ENCODE results near the gene DLL4. TPM values are rescaled to one million over a fixed set of nuclear protein-coding genes. Genes with fewer than 3 reads are reported as not detected.
A peak's percentile ranks its signal among the peaks of the same experiment; 100 is the strongest.

DLL4 gene
- total RNA-seq, 4 donors from 2014 or later: 4.2 to 11.2 (median 7.1) TPM

DNA sequence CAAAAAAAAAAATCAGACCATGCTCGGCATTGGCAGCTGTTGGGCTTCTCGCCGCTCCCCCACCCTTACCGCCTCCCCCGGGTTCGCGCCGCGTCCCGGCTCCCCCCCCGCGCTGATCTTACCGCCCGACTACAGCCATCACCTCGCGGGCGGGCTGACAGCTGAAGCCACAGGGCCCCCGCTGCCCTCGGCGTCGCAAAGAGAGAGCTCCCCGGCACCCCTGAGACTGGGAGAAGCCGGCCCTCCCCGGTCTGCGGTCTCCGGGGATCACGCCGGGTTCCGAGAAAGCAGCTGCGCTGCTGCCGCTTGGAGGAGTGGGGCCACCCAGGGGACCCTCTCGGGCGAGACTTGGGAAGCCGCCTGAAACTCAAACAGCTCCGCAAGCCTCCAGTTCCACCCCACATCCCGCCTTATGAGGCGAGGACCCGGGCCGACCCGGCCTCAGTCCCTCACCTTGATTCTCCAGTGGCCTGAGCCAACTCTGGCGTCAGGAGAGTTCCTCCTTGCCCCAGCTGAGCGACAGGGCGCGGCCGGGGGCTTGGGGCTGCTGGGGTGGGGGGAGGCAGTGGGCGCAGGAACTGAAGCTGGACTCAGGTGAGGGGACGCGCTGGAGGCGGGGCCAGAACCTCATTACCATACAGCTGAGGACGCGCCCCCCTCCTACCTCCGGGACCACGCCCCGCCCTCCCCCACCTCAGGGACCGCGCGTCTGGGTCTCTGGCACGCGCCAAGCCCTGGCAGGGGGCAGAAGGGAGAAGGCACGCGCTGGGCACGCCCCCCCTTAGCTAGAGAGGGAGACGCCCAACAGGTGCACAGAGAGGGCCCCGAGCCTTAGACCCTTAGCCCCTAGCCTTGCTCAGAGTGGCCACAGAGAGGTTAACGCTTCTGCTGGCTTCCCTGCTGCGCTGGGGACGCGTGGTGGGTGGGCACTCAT lies 1.0 kb upstream of the DLL4 start:
- peak overlapping the region in 1 of 4 donors; percentile 28 for H3K27ac ChIP-seq
- TF ChIP-seq EP300 (IDR thresholded peaks at IDR 0.05): no peak
- no peak for TF ChIP-seq POLR2A (IDR thresholded peaks at IDR 0.05)
- TF ChIP-seq, protein P1, sequence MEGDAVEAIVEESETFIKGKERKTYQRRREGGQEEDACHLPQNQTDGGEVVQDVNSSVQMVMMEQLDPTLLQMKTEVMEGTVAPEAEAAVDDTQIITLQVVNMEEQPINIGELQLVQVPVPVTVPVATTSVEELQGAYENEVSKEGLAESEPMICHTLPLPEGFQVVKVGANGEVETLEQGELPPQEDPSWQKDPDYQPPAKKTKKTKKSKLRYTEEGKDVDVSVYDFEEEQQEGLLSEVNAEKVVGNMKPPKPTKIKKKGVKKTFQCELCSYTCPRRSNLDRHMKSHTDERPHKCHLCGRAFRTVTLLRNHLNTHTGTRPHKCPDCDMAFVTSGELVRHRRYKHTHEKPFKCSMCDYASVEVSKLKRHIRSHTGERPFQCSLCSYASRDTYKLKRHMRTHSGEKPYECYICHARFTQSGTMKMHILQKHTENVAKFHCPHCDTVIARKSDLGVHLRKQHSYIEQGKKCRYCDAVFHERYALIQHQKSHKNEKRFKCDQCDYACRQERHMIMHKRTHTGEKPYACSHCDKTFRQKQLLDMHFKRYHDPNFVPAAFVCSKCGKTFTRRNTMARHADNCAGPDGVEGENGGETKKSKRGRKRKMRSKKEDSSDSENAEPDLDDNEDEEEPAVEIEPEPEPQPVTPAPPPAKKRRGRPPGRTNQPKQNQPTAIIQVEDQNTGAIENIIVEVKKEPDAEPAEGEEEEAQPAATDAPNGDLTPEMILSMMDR (IDR thresholded peaks at IDR 0.05): no peak
- peak overlapping the region in 3 of 4 donors; percentile 25 to 56 (median 42) for H3K4me3 ChIP-seq
- H3K4me1 ChIP-seq: peaks cover 0 to 62% (median 48%) of the 10 kb centered on the region in 4 donors
- WGBS, 2 donors: 0 to 1% methylated on average over 25 to 34 of the region's 68 CpGs
- peaks cover 0 to 81% of the 10 kb centered on the region in 2 donors for H3K27me3 ChIP-seq
- DNase-seq (ENCODE audit: low spot score in 2 of 2): no peak
- H3K9me3 ChIP-seq: no peaks in the 10 kb centered on the region
- no peaks in the 10 kb centered on the region for H3K36me3 ChIP-seq

- Histone ChIP-seq H3K27ac (peak overlapping the region in 1 of 4 donors; percentile 34), H3K9me3 (no peaks in the 10 kb centered on the region), H3K4me1 (peaks cover 0 to 62% (median 48%) of the 10 kb centered on the region in 4 donors), H3K4me3 (peak overlapping the region; percentile 21 to 56 (median 32)), H3K36me3 (no peaks in the 10 kb centered on the region), H3K27me3 (peaks cover 0 to 81% of the 10 kb centered on the region in 2 donors)
- peak in 1 of 2 donors; percentile 14 for DNase-seq (ENCODE audit: low spot score in 2 of 2)
- TF ChIP-seq, protein P1 (IDR thresholded peaks at IDR 0.05): no peak
- no peak for TF ChIP-seq POLR2A (IDR thresholded peaks at IDR 0.05)
- no peak for TF ChIP-seq EP300 (IDR thresholded peaks at IDR 0.05)
- 0 to 1% methylated on average over 18 to 41 of the region's 56 CpGs for WGBS, 2 donors
These were observed 705 bp downstream of the DLL4 start for GRCh38 chr15:40929660-40930429.

- peaks cover 0 to 60% (median 46%) of the 10 kb centered on the region in 4 donors for H3K4me1 ChIP-seq
- H3K9me3 ChIP-seq: no peaks in the 10 kb centered on the region
- no peaks in the 10 kb centered on the region for H3K36me3 ChIP-seq
- H3K27ac ChIP-seq: peak overlapping the region in 1 of 4 donors; percentile 34
- H3K4me3 ChIP-seq: peak overlapping the region in 3 of 4 donors; percentile 22 to 56 (median 42)
- TF ChIP-seq, protein P1 (IDR thresholded peaks at IDR 0.05): peak in 1 of 5 experiments; percentile 19
- TF ChIP-seq EP300 (IDR thresholded peaks at IDR 0.05): peak in 1 of 2 donors; percentile 20
- TF ChIP-seq POLR2A (IDR thresholded peaks at IDR 0.05): no peak
- DNase-seq (ENCODE audit: low spot score in 2 of 2): no peak
- 1% methylated on average over 42 to 44 of the region's 46 CpGs for WGBS, 2 donors
- peaks cover 0 to 74% of the 10 kb centered on the region in 2 donors for H3K27me3 ChIP-seq
These were observed 1.5 kb downstream of the DLL4 start for GRCh38 chr15:40930430-40931299.

GRCh38 chr15:40931300-40932142 lies 2.4 kb downstream of the DLL4 start:
- no peaks in the 10 kb centered on the region for H3K9me3 ChIP-seq
- H3K27me3 ChIP-seq: peaks cover 0 to 65% of the 10 kb centered on the region in 2 donors
- TF ChIP-seq, protein P1 (IDR thresholded peaks at IDR 0.05): no peak
- TF ChIP-seq EP300 (IDR thresholded peaks at IDR 0.05) (no peak), POLR2A (IDR thresholded peaks at IDR 0.05) (no peak)
- DNase-seq (ENCODE audit: low spot score in 2 of 2): no peak
- H3K27ac ChIP-seq: peak overlapping the region in 1 of 4 donors; percentile 30
- H3K4me3 ChIP-seq: peak overlapping the region in 2 of 4 donors; percentile 42 to 56
- no peaks in the 10 kb centered on the region for H3K36me3 ChIP-seq
- WGBS, 2 donors: 63 to 77% methylated on average over 10 to 16 of the region's 16 CpGs
- peaks cover 0 to 51% (median 39%) of the 10 kb centered on the region in 4 donors for H3K4me1 ChIP-seq
